Subcutaneous adipose tissue (tissue), 4 donors: ENCODE results near the gene AP1S3. TPM values are rescaled to one million over a fixed set of nuclear protein-coding genes. Genes with fewer than 3 reads are reported as not detected.

Source experiments
- total RNA-seq, 4 donors: library from RNA; depleted of rRNA; stranded (reverse); fragments of >200 nt; gene quantifications; one replicate each; pipeline ENCODE4 v1.1.0, GENCODE V29; 2016
- TF ChIP-seq, protein P1 (sequence below): fragments of 450-650 bp; IDR thresholded peaks from one replicate; pipeline ENCODE4 v1.5.1; 2016; ENCODE audit warnings: low read depth, mild to moderate bottlenecking, control low read depth, antibody characterized with exemption, moderate library complexity

The AP1S3 gene
- total RNA-seq, 4 donors from 2014 or later = 0.19 to 9.3 (median 1.2) TPM

DNA sequence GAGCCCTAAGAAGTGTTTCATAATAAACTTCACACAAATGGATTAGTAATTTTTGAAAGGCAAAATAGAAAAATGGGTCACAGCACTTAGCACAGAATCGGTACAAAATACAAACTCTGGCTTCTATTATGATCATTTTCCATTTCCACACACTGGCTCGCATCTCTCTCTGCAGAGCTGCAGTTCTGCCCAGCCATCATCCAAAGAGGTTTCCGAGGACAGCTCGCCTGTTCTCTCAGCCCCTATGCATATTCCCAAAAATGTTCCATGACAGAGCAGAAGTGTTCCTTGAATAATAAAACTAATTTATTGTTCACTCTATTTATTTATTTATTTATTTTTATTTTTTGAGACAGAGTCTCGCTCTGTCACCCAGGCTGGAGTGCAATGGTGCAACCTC, 115.6 kb downstream of the AP1S3 start:
- TF ChIP-seq, protein P1, sequence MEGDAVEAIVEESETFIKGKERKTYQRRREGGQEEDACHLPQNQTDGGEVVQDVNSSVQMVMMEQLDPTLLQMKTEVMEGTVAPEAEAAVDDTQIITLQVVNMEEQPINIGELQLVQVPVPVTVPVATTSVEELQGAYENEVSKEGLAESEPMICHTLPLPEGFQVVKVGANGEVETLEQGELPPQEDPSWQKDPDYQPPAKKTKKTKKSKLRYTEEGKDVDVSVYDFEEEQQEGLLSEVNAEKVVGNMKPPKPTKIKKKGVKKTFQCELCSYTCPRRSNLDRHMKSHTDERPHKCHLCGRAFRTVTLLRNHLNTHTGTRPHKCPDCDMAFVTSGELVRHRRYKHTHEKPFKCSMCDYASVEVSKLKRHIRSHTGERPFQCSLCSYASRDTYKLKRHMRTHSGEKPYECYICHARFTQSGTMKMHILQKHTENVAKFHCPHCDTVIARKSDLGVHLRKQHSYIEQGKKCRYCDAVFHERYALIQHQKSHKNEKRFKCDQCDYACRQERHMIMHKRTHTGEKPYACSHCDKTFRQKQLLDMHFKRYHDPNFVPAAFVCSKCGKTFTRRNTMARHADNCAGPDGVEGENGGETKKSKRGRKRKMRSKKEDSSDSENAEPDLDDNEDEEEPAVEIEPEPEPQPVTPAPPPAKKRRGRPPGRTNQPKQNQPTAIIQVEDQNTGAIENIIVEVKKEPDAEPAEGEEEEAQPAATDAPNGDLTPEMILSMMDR = no peak

DNA sequence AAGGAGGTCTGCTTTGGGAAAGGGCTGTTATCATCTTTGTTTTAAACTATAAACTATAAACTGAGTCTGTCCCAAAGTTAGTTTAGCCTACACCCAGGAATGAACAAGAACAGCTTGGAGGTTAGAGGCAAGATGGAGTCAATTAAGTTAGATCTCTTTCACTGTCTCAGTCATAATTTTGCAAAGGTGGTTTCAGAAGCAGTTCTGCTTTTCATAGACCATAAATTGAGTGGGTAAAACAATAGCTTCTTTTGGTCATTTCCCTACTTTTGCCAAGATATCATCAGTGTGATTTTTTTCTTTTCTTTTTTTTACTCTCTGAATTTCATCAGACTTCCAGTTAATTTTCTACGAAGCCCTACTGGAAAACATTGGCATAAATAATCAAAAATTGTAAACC, 117.0 kb downstream of the AP1S3 start:
- TF ChIP-seq, protein P1 = no peak

DNA sequence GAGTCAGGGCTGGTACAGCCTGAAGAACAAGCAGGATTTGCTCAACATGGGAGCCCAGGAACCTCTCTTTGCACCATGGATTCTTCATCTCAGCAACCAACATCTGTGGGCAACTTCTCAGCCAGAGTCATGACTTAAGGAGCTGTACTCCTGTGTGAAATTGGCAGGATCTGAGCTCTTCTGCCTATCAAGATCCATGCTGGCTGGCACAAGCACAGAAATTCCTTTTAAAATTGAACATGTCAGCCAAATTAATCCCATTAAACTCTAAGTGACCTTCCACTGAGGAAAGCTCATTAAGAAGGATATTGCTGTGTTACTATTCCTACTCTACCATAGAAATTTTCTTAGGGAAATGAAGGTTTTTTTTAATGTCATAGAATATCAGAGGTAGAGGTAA, 124.7 kb downstream of the AP1S3 start:
- TF ChIP-seq, protein P1 = no peak

DNA sequence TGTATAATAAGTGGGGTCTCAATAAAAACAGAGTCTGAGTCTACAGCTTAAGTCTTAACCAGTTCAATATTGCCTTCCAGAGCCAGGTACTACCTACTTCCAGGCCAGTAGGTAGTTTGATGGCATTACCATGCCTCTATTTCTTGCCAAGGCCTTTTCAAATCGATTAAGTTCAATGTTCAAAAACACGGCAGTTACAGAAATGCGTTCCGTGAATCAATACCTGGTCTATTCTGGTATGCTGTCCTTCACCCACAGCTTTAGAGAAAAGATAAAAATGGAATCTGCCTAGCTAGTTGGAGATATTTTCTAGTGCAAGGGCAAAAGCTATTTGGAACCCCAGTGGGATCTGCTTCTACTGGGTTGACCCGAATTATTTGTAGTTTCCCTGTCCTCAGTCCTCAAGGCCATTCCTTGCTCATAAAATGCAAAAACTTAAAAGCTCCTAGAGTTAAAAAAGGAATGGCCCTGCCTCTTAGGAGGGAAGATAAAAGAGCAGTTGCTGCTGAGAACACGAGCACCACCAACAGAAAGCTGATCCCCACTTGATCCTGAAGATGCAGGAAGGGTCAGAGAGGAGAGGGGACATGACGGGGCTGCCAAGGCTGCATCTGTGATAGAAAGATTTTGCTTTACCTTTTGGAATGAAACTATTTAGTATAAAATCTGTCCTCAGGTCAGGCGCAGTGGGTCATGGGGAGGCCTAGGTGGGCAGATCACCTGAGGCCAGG, 125.6 kb downstream of the AP1S3 start:
- TF ChIP-seq, protein P1 = no peak

Other genes with a start within 250 kb of the AP1S3 start
- 1 to 10 TPM in 1 of 4 donors, under 1 TPM in 1, not detected in 2; 0.17 to 3.1 TPM for gene SCG2, start 235.2 kb downstream of the AP1S3 start, total RNA-seq
- 10 to 100 TPM; 38.1 to 55.2 (median 45.6) TPM for gene WDFY1, start 107.8 kb upstream of the AP1S3 start, total RNA-seq
- 10 to 100 TPM; 21.8 to 30.4 (median 22.6) TPM for gene MRPL44, start 119.9 kb upstream of the AP1S3 start, total RNA-seq
- gene SERPINE2, start 201.7 kb upstream of the AP1S3 start, total RNA-seq = 1 to 10 TPM; 3.3 to 8.3 (median 4.7) TPM